Measurements from ENCODE around the gene SLC22A23. TPM values are rescaled to one million over a fixed set of nuclear protein-coding genes. Genes with fewer than 3 reads are reported as not detected.

Gene SLC22A23
- total RNA-seq, 1 experiment from 2014 or later: 2.8 TPM

GRCh38 chr6:3376893-3377535 lies 79.8 kb downstream of the SLC22A23 start:
- no peaks in the 10 kb centered on the region for H3K36me3 ChIP-seq
- no peaks in the 10 kb centered on the region for H3K9me3 ChIP-seq
- DNase-seq: no peak
- H3K27me3 ChIP-seq: no peaks in the 10 kb centered on the region
- H3K4me3 ChIP-seq: no peak overlapping the region

GRCh38 chr6:3376064-3376463 lies 80.8 kb downstream of the SLC22A23 start:
- Histone ChIP-seq H3K4me3 (no peak overlapping the region), H3K27me3 (no peaks in the 10 kb centered on the region), H3K9me3 (no peaks in the 10 kb centered on the region), H3K36me3 (no peaks in the 10 kb centered on the region)
- DNase-seq: no peak

DNA sequence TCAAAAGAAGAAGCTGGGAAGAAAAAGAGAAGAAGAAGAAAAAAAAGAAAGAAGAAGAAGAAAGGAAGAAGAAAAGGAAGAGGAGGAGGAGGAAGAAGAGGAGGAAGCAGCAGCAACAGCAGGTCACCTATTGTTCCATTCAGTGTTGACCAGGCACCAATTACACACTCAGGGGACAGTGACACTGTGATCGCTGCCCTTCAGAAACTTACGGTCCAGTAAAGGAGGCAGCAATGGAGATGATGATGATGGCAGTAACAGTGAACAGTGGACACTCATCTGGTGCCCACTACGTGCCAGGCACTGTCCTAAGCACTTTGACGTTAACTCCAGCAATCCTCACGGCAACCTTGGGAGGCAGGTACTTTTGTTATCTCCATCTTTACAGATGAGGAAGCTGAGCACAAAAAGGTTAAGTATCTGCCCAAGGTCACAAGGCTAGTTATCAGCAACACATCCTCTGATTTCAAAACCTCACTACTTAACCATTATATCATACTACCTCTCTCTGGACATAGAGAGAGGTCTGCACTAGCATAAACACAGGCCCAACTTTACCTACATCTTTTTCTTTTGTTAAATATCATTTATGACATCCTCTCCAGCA lies 83.2 kb downstream of the SLC22A23 start:
- H3K9me3 ChIP-seq: no peaks in the 10 kb centered on the region

DNA sequence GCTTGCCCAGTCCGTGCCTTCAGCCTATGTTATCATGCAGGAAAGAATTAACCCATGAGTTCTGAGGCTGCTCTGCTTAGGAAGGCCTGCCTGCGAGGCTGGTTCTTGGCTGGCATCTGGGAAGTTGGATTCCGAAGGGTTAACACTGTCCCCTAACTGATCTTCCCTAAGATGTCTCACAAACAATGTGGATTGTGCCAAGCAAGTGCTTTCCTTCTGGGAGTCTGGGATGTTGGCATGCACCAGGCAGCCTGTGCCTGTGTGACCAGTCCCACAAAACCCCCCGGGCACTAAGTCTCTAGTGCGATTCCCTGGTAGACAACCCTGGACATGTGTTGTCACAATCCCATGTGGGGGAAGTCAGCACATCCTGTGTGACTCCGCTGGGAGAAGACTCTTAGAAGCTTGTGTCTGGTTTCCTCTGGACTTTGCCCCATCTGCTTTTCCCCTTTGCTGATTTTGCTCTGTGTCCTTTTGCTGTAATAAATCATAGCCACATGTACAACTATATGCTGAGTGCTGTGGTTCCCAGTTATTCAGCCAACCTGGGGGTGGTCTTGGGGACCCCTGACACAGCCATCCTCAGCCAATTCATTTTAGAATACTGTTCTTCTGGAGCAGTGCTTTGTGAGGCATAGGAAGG lies 83.8 kb downstream of the SLC22A23 start:
- Histone ChIP-seq H3K27me3 (no peaks in the 10 kb centered on the region), H3K36me3 (no peaks in the 10 kb centered on the region), H3K4me3 (no peak overlapping the region), H3K9me3 (no peaks in the 10 kb centered on the region)
- DNase-seq: no peak

More for the DNA sequence above, 83.2 kb downstream of the SLC22A23 start:
- Histone ChIP-seq H3K27me3 (no peaks in the 10 kb centered on the region), H3K4me3 (no peak overlapping the region), H3K36me3 (no peaks in the 10 kb centered on the region)
- DNase-seq: no peak

- no peak for DNase-seq
- Histone ChIP-seq H3K36me3 (no peaks in the 10 kb centered on the region), H3K9me3 (no peaks in the 10 kb centered on the region), H3K27me3 (no peaks in the 10 kb centered on the region), H3K4me3 (no peak overlapping the region)
Observed at GRCh38 chr6:3372184-3372846, 84.5 kb downstream of the SLC22A23 start.

DNA sequence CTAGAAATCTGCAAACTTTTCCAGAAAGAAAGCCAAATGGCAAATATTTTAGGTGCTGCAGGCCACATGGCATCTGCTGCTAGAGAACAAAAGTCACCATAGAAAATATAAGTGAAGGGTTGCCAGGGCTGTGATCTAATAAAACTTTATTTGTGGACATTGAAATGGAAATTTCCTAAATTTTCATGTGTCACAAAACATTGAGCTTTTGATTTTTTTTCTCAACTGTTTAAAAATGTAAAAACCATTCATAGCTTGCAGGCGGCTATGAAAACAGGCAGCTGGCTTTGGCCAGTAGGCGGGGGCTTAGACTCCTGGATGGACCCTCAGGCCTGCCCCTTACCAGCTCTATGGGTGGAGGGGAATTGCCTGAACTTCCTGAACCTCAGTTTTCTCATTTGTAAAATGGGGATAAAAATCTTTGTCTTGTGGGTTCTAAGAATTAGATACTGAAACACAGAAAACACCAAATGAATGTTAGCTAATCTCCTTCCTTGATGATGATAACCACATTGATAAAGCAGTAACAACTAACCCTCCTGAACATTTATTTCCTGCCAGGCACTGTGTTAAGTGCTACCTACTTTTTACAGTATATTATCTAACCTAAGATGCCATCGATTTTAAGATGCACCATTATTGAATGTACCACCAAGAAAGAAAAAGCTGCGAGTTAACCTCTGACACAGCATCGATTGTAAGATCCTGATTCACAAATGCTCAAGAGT lies 85.5 kb downstream of the SLC22A23 start:
- H3K4me3 ChIP-seq: no peak overlapping the region
- DNase-seq: no peak
- H3K36me3 ChIP-seq: no peaks in the 10 kb centered on the region
- no peaks in the 10 kb centered on the region for H3K9me3 ChIP-seq
- H3K27me3 ChIP-seq: no peaks in the 10 kb centered on the region

- no peak for DNase-seq
- Histone ChIP-seq H3K4me3 (no peak overlapping the region), H3K9me3 (no peaks in the 10 kb centered on the region)
Observed at GRCh38 chr6:3370361-3371221, 86.3 kb downstream of the SLC22A23 start.

GRCh38 chr6:3369985-3370360 lies 86.9 kb downstream of the SLC22A23 start:
- H3K9me3 ChIP-seq: no peaks in the 10 kb centered on the region
- no peaks in the 10 kb centered on the region for H3K27me3 ChIP-seq
- H3K36me3 ChIP-seq: no peaks in the 10 kb centered on the region
- H3K4me3 ChIP-seq: no peak overlapping the region
- DNase-seq: no peak

More at GRCh38 chr6:3370361-3371221, 86.3 kb downstream of the SLC22A23 start:
- Histone ChIP-seq H3K36me3 (no peaks in the 10 kb centered on the region), H3K27me3 (no peaks in the 10 kb centered on the region)

DNA sequence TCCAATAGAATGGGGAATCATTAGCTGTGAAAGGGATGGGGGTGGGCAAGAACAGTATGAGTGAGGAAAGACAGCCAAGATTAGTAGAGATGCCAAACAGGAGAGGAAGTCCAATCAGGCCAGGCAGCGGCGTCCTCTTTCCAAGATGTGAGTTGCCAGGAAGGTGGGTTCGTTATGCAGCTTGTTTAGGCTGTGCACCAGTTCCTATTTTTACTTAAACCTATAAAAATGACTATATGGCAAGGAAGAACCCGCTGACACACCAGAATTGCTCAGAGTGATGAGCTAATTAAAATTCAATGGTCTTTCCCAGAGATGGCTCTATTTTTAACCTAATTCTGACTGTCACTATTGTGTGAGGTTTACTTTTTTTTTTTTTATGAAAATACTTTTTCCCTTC lies 88.2 kb downstream of the SLC22A23 start:
- no peak for DNase-seq
- no peaks in the 10 kb centered on the region for H3K27me3 ChIP-seq
- H3K4me3 ChIP-seq: no peak overlapping the region
- no peaks in the 10 kb centered on the region for H3K36me3 ChIP-seq
- H3K9me3 ChIP-seq: no peaks in the 10 kb centered on the region

GRCh38 chr6:3367630-3368029 lies 89.2 kb downstream of the SLC22A23 start:
- Histone ChIP-seq H3K4me3 (no peak overlapping the region), H3K27me3 (no peaks in the 10 kb centered on the region), H3K9me3 (no peaks in the 10 kb centered on the region), H3K36me3 (no peaks in the 10 kb centered on the region)
- no peak for DNase-seq

GRCh38 chr6:3366596-3367413 lies 90.0 kb downstream of the SLC22A23 start:
- no peak for DNase-seq
- Histone ChIP-seq H3K36me3 (no peaks in the 10 kb centered on the region), H3K9me3 (no peaks in the 10 kb centered on the region), H3K27me3 (no peaks in the 10 kb centered on the region), H3K4me3 (no peak overlapping the region)

GRCh38 chr6:3364391-3364790 lies 92.5 kb downstream of the SLC22A23 start:
- no peaks in the 10 kb centered on the region for H3K36me3 ChIP-seq
- no peak overlapping the region for H3K4me3 ChIP-seq
- no peaks in the 10 kb centered on the region for H3K27me3 ChIP-seq
- no peak for DNase-seq
- no peaks in the 10 kb centered on the region for H3K9me3 ChIP-seq

DNA sequence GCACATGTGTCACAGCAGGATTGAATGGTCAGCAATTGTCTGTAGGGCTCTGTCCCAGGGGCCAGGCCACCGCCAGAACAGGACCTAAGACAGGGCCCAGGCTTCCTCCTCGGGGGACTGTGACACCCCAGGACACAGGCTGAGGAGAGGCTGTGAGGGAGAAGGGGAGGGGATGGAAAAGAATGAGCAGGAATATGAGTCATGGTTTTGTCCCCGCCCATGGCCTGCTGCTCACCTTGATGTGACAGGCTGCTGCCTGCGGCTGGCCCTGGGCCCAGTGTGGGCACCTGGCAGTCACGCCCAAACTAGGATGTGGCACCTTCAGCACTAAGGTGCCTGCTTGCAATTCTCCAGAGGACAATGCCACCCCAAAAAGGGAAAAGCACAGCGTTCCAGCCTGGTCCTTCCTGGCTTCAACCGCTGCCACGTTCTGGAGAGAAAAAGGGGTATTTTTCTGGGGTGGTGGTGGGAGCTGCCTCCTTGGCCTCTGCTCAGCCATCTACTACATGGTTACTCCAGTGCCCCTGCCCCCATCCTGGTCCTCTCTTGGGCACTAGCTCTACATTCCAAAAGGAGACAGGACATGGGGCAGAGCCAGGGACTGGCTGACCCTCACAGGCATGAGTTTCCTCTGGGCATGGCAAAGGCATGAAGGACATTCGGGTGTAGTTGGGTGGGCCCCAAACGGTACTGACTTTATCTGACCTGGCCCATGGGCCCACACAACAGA lies 93.4 kb downstream of the SLC22A23 start:
- no peak overlapping the region for H3K4me3 ChIP-seq
- H3K9me3 ChIP-seq: no peaks in the 10 kb centered on the region
- H3K27me3 ChIP-seq: no peaks in the 10 kb centered on the region
- no peaks in the 10 kb centered on the region for H3K36me3 ChIP-seq
- no peak for DNase-seq

- DNase-seq: no peak
- H3K27me3 ChIP-seq: no peaks in the 10 kb centered on the region
- no peaks in the 10 kb centered on the region for H3K36me3 ChIP-seq
- H3K4me3 ChIP-seq: no peak overlapping the region
- H3K9me3 ChIP-seq: no peaks in the 10 kb centered on the region
Observed at GRCh38 chr6:3361312-3362037, 95.4 kb downstream of the SLC22A23 start.
